HCT116 (cell line): ENCODE measurements around the gene PDCD10. TPM values are rescaled to one million over a fixed set of nuclear protein-coding genes. Genes with fewer than 3 reads are reported as not detected.

Experiments
- ATAC-seq: fragments of 200-7000 bp; cut with Tn5 transposase; 2 replicates; pipeline ENCODE4 v1.9.1; 2020; ENCODE audit warnings: mild to moderate bottlenecking, moderate library complexity
- BruUV-seq: library from RNA; stranded (reverse); fragments of 400-500 nt; replicated peaks from 2 replicates; lab custom pipeline; 2021; lab: Mats Ljungman, UMichigan
- CTCF ChIA-PET: fragments of 300-600 bp; sonication (Branson Sonifier 250); formaldehyde crosslinking; loops from one replicate; lab custom pipeline; 2021; ENCODE audit warnings: antibody characterized with exemption; lab: Charles Lee
- POLR2A ChIA-PET: fragments of 300-600, 350-600 bp; sonication (Branson Sonifier 250); formaldehyde crosslinking; loops from one replicate; lab custom pipeline; 2021; ENCODE audit warnings: antibody characterized with exemption; lab: Charles Lee
- RAD21 ChIA-PET, 2 experiments: fragments of 300-600 bp; sonication (Branson Sonifier 250); formaldehyde crosslinking; loops; one replicate each; lab custom pipeline; 2023; ENCODE audit warnings: low total read pairs in 2 of 2; ENCODE audit not compliant: uncharacterized antibody in 2 of 2, unreplicated experiment in 2 of 2, low non-redundant PET in 1 of 2; lab: Charles Lee
- DNase-seq: peaks from one replicate; pipeline ENCODE4 v3.0.0-alpha.2; 2010; ENCODE audit warnings: low read depth, low spot score
- H2AFZ ChIP-seq: fragments of 200-600 bp; shearing (Covaris generic), sonication (generic); 2 replicates; pipeline ENCODE4 v1.6.1; 2017; ENCODE audit warnings: low read depth, mixed run types, mixed read lengths, antibody characterized with exemption, low read length; ENCODE audit not compliant: poor library complexity, severe bottlenecking
- H3K27ac ChIP-seq: 2 replicates; pipeline ENCODE4 v1.5.1; 2012; ENCODE audit warnings: low read depth, low read length
- H3K27me3 ChIP-seq: fragments of 200-600 bp; sonication (generic); 2 replicates; pipeline ENCODE4 v1.6.1; 2016; ENCODE audit warnings: mixed run types, low read length, mixed read lengths; ENCODE audit not compliant: insufficient read depth
- H3K36me3 ChIP-seq, 2 experiments: fragments of 200-500 bp in 1 of 2; fragments of 200-600 bp in 1 of 2; sonication (Bioruptor generic) in 1 of 2; sonication (generic) in 1 of 2; 2 replicates each; pipeline versions ENCODE4 v1.5.1 to v1.6.1; 2014 to 2016; ENCODE audit warnings: low read length in 2 of 2, inconsistent platforms in 1 of 2, mixed read lengths in 1 of 2, mixed run types in 1 of 2; ENCODE audit not compliant: insufficient read depth in 2 of 2, control insufficient read depth in 1 of 2
- H3K4me1 ChIP-seq, 2 experiments: fragments of 200-600 bp in 1 of 2; sonication (generic) in 1 of 2; 2 replicates each; pipeline versions ENCODE4 v1.5.1 to v1.6.1; 2012 to 2017; ENCODE audit warnings: low read length in 2 of 2, inconsistent platforms in 1 of 2, mild to moderate bottlenecking in 1 of 2, mixed read lengths in 1 of 2, mixed run types in 1 of 2, moderate library complexity in 1 of 2; ENCODE audit not compliant: insufficient read depth in 2 of 2, control insufficient read depth in 1 of 2
- H3K4me2 ChIP-seq: fragments of 200-600 bp; sonication (generic); 2 replicates; pipeline ENCODE4 v1.6.1; 2017; ENCODE audit warnings: mixed run types, low read length, mixed read lengths
- H3K4me3 ChIP-seq, 2 experiments: fragments of 200-600 bp in 1 of 2; sonication (generic) in 1 of 2; replicated peaks in 1 of 2; 2 replicates each; pipeline ENCODE4 v1.5.1; 2011 to 2016; ENCODE audit warnings: low read length in 2 of 2, control low read depth in 1 of 2, low read depth in 1 of 2, mild to moderate bottlenecking in 1 of 2, mixed read lengths in 1 of 2, mixed run types in 1 of 2
- H3K79me2 ChIP-seq: fragments of 200-600 bp; sonication (generic); 2 replicates; pipeline ENCODE4 v1.6.1; 2017; ENCODE audit warnings: mild to moderate bottlenecking, mixed run types, low read length, moderate library complexity, mixed read lengths; ENCODE audit not compliant: insufficient read depth
- H3K9ac ChIP-seq: fragments of 200-600 bp; sonication (generic); 2 replicates; pipeline ENCODE4 v1.6.1; 2016; ENCODE audit warnings: low read length, mixed read lengths
- H3K9me2 ChIP-seq: fragments of 200-600 bp; sonication (generic), shearing (Covaris generic); 2 replicates; pipeline ENCODE4 v1.6.1; 2017; ENCODE audit warnings: mixed run types, mild to moderate bottlenecking, moderate library complexity; ENCODE audit not compliant: insufficient read depth
- H3K9me3 ChIP-seq, 2 experiments: fragments of 200-500 bp in 1 of 2; fragments of 200-600 bp in 1 of 2; sonication (Bioruptor generic) in 1 of 2; sonication (generic) in 1 of 2; 2 replicates each; pipeline ENCODE4 v1.6.1; 2014 to 2017; ENCODE audit warnings: low read length in 2 of 2, mixed read lengths in 2 of 2, inconsistent platforms in 1 of 2, low read depth in 1 of 2, mild to moderate bottlenecking in 1 of 2, mixed run types in 1 of 2, moderate library complexity in 1 of 2; ENCODE audit not compliant: control insufficient read depth in 1 of 2, insufficient read depth in 1 of 2
- H4K20me1 ChIP-seq: fragments of 200-600 bp; sonication (generic), shearing (Covaris generic); 2 replicates; pipeline ENCODE4 v1.6.1; 2017; ENCODE audit warnings: mixed run types, mild to moderate bottlenecking, moderate library complexity; ENCODE audit not compliant: insufficient read depth
- ATF3 ChIP-seq: IDR thresholded peaks from 2 replicates; pipeline ENCODE4 v1.6.1; 2012
- CBX3 ChIP-seq: IDR thresholded peaks from 2 replicates; pipeline ENCODE4 v1.6.1; 2012; ENCODE audit warnings: low read depth
- CEBPB ChIP-seq: IDR thresholded peaks from 2 replicates; pipeline ENCODE4 v1.6.1; 2012; ENCODE audit warnings: low read depth
- CTCF ChIP-seq, 3 experiments: fragments of 200-600 bp in 1 of 3; sonication (generic) in 1 of 3; IDR thresholded peaks in 2 of 3; conservative IDR thresholded peaks in 1 of 3; 2 replicates each; pipeline ENCODE4 v1.5.1; 2012 to 2017; ENCODE audit warnings: low read depth in 2 of 3, low read length in 2 of 3, antibody characterized with exemption in 1 of 3, borderline replicate concordance in 1 of 3, control low read depth in 1 of 3, mild to moderate bottlenecking in 1 of 3, mixed read lengths in 1 of 3, mixed run types in 1 of 3, moderate library complexity in 1 of 3; ENCODE audit not compliant: insufficient read depth in 1 of 3
- ELF1 ChIP-seq: IDR thresholded peaks from 2 replicates; pipeline ENCODE4 v1.6.1; 2012; ENCODE audit warnings: low read depth, borderline replicate concordance
- RAD21 ChIP-seq: IDR thresholded peaks from 2 replicates; pipeline ENCODE4 v1.6.1; 2012; ENCODE audit warnings: low read depth, mild to moderate bottlenecking
- REST ChIP-seq: IDR thresholded peaks from 2 replicates; pipeline ENCODE4 v1.6.1; 2012; ENCODE audit warnings: low read depth
- SIN3A ChIP-seq: IDR thresholded peaks from 2 replicates; pipeline ENCODE4 v1.6.1; 2012; ENCODE audit warnings: low read depth
- YY1 ChIP-seq: IDR thresholded peaks from 2 replicates; pipeline ENCODE4 v1.6.1; 2011; ENCODE audit warnings: low read length, low read depth, moderate library complexity, mild to moderate bottlenecking; ENCODE audit not compliant: insufficient replicate concordance; ENCODE audit errors: extremely low read depth
- ZFX ChIP-seq: fragments of 450-650 bp; IDR thresholded peaks from 2 replicates; pipeline ENCODE4 v1.6.1; 2017
- ZNF274 ChIP-seq: fragments of 200-500 bp; sonication (Bioruptor generic); IDR thresholded peaks from 2 replicates; pipeline ENCODE4 v1.6.1; 2014; ENCODE audit warnings: mild to moderate bottlenecking, low read depth, low read length, inconsistent platforms
- intact Hi-C: fragments of 100-400 bp; cut with micrococcal nuclease; formaldehyde crosslinking; loops from 2 replicates; pipeline ENCODE4 v1.10.0; 2022
- total RNA-seq: library from RNA; stranded (reverse); gene quantifications from one replicate; pipeline ENCODE4 v1.2.1, GENCODE V29; 2021; ENCODE audit not compliant: unreplicated experiment

The PDCD10 gene
- total RNA-seq, 1 experiment from 2014 or later: 59.0 TPM

- H3K27me3 ChIP-seq: no peaks in the 10 kb centered on the region
These were observed 19.8 kb downstream of the PDCD10 start for GRCh38 chr3:167714871-167715270.

More at GRCh38 chr3:167714871-167715270, 19.8 kb downstream of the PDCD10 start:
- Histone ChIP-seq H3K36me3 (peaks cover 3 to 7% of the 10 kb centered on the region in 2 experiments; a peak in 1 of 4 replicates), H3K79me2 (peaks cover 89% of the 10 kb centered on the region), H2AFZ (no peak overlapping the region), H3K4me3 (no peak overlapping the region), H3K9me2 (no peaks in the 10 kb centered on the region), H3K27ac (no peak overlapping the region), H4K20me1 (peaks cover 14% of the 10 kb centered on the region; the same call in 1 of the 2 replicates), H3K4me2 (no peak overlapping the region), H3K9me3 (no peaks in the 10 kb centered on the region), H3K4me1 (no peaks in the 10 kb centered on the region), H3K9ac (no peak overlapping the region)
- POLR2A ChIA-PET: no interaction called here
- TF ChIP-seq SIN3A (no peak), CTCF (IDR thresholded peaks at IDR 0.05 in 2 of 3, conservative IDR thresholded peaks at IDR 0.05 in 1 of 3; ENCODE audit: borderline replicate concordance in 1 of 3, insufficient read depth in 1 of 3, low read depth in 2 of 3, low read length in 2 of 3) (no peak), CBX3 (no peak), YY1 (no peak), CEBPB (no peak), ZNF274 (no peak), RAD21 (no peak), REST (no peak), ZFX (no peak), ELF1 (no peak), ATF3 (no peak)
- RAD21 ChIA-PET: no interaction called here
- intact Hi-C loops: no loop called here
- DNase-seq: no peak
- no peak for ATAC-seq
- CTCF ChIA-PET: no interaction called here
- BruUV-seq: no TSS peak
